GM19395 (cell line): ENCODE results near the gene PANX2.
"Not testable (repeated sequence)": the region's sequence is repeated elsewhere in the genome, so short reads cannot be mapped to it uniquely, and the experiment has no call there.

Experiments
- ATAC-seq: cut with Tn5 transposase; IDR thresholded peaks from one replicate; pipeline ENCODE4 v1.9.1; 2021; ENCODE audit warnings: mild to moderate bottlenecking, moderate library complexity; ENCODE audit not compliant: unreplicated experiment

The PANX2 gene

DNA sequence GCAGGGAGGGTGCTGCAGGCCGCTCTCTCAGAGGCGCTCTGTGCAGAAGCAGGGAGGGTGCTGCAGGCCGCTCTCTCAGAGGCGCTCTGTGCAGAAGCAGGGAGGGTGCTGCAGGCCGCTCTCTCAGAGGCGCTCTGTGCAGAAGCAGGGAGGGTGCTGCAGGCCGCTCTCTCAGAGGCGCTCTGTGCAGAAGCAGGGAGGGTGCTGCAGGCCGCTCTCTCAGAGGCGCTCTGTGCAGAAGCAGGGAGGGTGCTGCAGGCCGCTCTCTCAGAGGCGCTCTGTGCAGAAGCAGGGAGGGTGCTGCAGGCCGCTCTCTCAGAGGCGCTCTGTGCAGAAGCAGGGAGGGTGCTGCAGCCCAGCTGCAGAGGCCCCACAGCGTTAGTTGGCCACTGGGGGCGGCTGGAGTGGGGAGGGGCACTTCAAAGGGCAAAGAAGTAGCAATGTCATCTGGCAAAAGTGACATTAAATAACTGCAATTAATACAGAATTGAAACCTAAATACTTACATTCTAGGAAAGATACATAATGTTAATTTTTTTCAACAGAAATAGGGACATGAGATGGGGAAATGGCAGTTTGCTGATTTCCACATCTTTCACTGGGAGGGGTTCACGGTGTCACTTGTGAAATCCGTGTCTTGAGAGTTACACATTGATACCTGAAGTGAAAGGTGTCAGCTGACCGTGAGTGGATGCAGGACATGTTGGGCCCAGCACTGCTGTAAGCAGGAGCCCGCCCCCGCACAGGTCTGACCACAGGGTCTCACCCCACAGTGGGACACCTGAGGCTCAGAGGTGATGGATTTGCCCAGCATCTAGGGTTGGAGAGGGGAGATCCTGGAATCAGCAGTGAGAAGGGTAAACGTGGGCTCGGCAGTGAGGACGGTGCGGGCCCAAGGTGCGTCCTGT is 23.0 kb upstream of the PANX2 start:
- not testable (repeated sequence) for ATAC-seq

- no peak for ATAC-seq
These were observed 22.4 kb upstream of the PANX2 start for GRCh38 chr22:50148166-50148500.

DNA sequence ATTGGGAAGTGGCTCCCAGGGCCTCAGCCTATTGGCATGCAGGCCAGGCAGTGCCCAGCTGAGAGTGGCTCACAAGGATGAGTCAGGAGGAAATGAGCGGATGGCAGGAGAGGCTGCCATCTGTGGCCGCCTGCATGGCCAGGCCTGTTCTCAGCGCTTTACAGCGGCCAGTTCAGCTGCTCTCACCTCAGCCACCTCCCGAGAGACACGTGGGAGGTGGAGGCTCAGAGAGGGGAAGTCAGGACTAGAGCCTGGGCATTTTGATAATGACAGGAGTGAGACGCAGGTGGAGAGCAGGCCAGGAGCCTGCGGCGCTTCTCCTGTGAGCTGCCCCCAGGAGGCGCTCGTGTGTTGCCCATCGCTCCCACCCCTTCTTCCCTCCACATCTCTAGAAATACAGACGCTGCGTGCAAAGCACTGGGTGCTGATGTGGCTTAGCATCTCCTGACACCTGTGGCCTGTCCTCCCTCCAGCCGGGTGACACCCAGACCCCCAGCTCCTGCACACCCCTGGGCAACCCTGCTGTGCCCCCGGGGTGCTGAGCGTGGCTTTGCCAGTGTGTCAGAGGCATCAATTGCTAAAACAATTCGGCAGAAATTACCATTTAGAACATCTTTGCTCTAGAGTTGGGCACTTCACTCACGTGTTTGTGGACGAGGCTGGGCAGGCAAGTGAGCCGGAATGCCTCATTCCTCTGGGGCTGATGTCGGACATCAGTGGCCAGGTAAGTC is 21.4 kb upstream of the PANX2 start:
- no peak for ATAC-seq

- no peak for ATAC-seq
These were observed 20.1 kb upstream of the PANX2 start for GRCh38 chr22:50150161-50151129.

- no peak for ATAC-seq
These were observed 18.7 kb upstream of the PANX2 start for GRCh38 chr22:50151571-50152537.

DNA sequence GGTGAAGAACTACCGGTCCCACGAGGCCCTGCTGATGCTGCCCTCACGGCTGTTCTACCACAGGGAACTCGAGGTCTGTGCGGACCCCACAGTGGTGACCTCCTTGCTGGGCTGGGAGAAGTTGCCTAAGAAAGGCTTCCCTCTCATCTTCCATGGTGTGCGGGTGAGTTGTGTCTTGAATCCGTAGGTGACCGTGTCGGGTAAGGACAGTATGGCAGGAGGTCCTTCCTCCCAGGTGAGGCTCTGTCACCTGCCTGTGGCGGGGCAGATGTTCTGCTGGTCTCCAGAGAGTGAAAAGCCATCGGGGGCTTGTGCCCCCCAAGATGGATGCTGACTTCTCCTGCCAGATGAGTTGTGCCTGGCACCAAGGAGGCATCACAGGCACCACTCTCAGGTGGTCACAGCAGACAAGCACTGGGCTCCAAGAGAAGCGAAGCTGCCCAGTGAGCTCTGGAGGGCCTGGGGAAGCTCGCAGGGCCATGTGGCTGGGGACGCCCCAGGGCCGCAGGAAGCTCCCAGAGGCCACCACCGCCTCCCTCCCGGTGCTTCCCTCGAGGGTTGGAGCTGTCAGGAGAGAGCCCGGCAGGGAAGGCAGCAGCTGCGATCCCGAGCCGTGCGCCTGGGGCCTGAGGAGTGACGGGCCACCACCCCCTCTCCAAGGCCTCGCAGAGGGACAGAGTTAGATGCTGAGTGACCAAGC is 17.3 kb upstream of the PANX2 start:
- no peak for ATAC-seq

GRCh38 chr22:50153756-50154140 is 16.8 kb upstream of the PANX2 start:
- ATAC-seq = no peak

GRCh38 chr22:50157709-50158375 is 12.7 kb upstream of the PANX2 start:
- ATAC-seq = no peak

DNA sequence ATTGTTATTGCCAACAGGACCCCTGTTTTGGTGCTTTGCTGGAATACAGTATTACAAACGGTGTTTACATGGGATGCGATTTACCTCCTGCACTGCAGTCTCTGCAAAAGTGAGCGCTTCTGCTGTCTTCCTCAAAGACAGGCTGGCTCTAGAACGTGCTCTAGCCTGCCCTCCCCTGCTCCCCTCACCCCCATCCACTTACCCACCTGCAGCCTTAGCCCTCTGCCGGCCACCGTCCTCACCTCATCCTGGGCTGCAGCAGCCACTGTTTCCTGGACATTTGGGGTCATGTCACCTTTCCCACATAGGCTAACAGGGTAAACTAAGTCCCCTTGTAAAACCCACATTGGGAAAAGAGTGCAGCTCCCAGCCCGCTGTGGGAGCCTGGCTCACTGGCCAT is 9.6 kb upstream of the PANX2 start:
- no peak for ATAC-seq

GRCh38 chr22:50161508-50162390 is 8.8 kb upstream of the PANX2 start:
- ATAC-seq = no peak

- no peak for ATAC-seq
These were observed 8.1 kb upstream of the PANX2 start for GRCh38 chr22:50162391-50162956.

DNA sequence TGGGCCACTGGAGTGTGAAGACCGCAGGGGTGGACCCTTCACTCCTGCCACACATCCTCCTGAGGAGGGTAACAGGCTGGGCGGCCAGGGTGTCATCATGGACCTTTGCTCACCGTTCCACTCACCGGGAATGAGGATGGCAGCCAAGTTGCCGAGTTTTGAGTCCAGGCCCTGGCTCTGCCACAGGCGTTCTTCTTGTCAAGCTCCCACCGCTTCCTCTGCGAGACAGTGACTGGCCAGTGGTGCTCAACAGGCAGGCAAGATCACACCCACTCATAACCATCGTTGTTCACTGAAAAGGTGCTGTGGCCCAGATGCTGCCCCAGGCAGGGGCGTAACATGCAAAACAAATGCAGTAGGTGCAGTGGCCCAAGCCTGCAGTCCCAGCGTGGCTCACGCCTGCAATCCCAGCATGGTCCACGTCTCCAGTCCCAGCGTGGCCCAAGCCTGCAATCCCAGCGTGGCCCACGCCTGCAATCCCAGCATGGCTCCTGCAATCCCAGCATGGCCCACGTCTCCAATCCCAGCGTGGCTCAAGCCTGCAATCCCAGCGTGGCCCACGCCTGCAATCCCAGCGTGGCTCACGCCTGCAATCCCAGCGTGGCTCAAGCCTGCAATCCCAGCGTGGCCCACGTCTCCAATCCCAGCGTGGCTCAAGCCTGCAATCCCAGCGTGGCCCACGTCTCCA is 5.0 kb upstream of the PANX2 start:
- ATAC-seq = no peak

DNA sequence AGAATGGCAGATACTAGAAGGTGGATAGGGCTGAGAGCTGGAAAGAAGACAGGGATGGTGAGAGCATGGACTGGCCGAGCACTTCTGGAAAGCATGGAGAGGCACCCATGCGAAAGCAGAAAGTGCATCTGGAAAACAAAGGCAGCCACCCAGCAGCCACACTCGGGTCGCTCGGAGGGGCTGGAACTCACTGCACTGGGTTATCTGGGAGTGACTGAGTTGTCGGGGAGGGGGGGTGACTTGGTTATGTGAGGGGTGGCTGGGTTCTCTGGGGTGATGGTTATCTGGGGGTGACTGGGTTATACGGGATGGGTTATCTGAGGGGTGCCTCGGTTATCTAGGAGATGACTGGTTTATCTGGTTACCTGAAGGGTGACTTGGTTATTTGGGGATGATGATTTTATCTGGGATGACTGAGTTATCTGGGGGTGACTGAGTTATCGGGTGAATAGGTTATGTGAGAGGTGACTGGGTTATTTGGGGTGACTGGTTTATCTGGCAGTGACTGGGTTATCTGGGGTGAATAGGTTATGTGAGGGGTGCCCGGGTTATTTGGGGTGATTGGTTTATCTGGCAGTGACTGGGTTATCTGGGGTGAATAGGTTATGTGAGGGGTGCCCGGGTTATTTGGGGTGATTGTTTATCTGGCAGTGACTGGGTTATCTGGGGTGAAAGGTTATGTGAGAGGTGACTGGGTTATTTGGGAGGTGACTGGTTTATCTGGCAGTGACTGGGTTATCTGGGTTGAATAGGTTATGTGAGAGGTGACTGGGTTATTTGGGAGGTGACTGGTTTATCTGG is 2.6 kb upstream of the PANX2 start:
- ATAC-seq = no peak

DNA sequence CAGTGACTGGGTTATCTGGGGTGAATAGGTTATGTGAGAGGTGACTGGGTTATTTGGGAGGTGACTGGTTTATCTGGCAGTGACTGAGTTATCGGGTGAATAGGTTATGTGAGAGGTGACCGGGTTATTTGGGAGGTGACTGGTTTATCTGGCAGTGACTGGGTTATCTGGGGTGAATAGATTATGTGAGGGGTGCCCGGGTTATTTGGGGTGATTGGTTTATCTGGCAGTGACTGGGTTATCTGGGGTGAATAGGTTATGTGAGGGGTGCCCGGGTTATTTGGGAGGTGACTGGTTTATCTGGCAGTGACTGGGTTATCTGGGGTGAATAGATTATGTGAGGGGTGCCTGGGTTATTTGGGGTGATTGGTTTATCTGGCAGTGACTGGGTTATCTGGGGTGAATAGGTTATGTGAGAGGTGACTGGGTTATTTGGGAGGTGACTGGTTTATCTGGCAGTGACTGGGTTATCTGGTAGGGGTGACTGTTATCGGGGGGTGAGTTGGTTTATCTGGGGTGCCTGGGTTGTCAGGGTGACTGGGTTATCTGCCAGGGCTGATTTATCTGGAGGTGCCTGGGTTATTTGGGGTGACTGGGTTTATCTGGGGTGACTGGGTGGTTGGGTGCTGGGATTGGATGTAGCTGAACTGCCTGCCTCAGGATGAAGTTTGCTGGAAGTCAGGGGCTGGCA is 1.9 kb upstream of the PANX2 start:
- ATAC-seq = not testable (repeated sequence)

DNA sequence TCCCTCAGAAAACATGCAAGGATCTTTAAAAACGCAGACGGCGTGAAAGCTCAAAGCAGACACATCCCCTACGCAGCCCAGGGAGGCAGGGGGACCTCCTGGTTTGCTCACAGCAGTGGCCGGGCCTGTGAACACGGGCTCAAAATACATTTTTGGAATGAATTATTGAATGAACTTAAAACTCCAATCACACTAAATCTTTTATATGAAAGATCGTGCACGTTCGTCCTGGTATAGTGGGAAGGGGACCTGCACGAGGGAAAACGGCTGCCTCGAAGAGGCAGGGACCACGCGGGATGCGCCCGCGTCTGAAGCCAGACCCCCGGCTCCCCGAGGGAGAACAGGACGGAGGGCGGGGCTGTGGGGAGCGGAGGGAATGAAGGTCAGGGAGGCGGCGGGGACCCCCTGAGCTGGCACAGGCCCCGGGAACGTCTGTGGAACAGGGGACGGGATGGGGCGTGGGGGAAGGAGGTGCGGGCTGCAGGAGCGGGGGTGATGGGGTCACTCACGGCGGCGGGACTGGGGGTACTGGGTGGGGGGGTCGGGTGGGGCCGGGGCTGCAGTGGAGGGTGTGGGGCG is 1.3 kb upstream of the PANX2 start:
- ATAC-seq = no peak
